ENCODE measurements around the gene UBE2J2. TPM values are rescaled to one million over a fixed set of nuclear protein-coding genes. Genes with fewer than 3 reads are reported as not detected.
A peak's percentile ranks its signal among the peaks of the same experiment; 100 is the strongest.

UBE2J2 gene
- polyA plus RNA-seq, 1 of the 3 experiments (the other 2 are of a cell fraction), result 47.5 TPM

- Histone ChIP-seq H3K4me3 (ENCODE audit: low read depth in 2 of 2, low read length in 1 of 2) (peak overlapping the region; percentile 66 to 85), H3K4me2 (peak overlapping the region; percentile 87), H3K9ac (peak overlapping the region; percentile 74), H3K9me3 (no peaks in the 10 kb centered on the region), H3F3A (replicated peaks; ENCODE audit: insufficient read depth) (no peaks in the 10 kb centered on the region), H3K27me3 (ENCODE audit: insufficient read depth) (no peaks in the 10 kb centered on the region), H3K36me3 (replicated peaks in 1 of 2; ENCODE audit: control insufficient read depth in 1 of 2, insufficient read depth in 2 of 2, low read length in 1 of 2) (peaks cover 0 to 36% of the 10 kb centered on the region in 2 experiments), H3K4me1 (ENCODE audit: control insufficient read depth in 1 of 2, insufficient read depth in 2 of 2, low read depth in 1 of 2, low read length in 1 of 2) (peaks cover 13 to 41% of the 10 kb centered on the region in 2 experiments; a peak in 2 of 4 replicates), H3K27ac (ENCODE audit: low read depth in 2 of 2, low read length in 1 of 2) (peak overlapping the region; percentile 62 to 82; a peak in 3 of 4 replicates), H4K20me1 (ENCODE audit: insufficient read depth) (peaks cover 15% of the 10 kb centered on the region; the same call in 1 of the 2 replicates), H3K79me2 (ENCODE audit: insufficient read depth) (peaks cover 35% of the 10 kb centered on the region), H2AFZ (ENCODE audit: low read depth) (no peak overlapping the region), H3K9me2 (no peaks in the 10 kb centered on the region)
- peak; percentile 71 for DNase-seq
- POLR2A ChIA-PET, result interaction anchor here (1.2 kb wide), 1 partner anchor 16 kb away, joined by 3 read pairs; no protein-coding TSS in a partner anchor
- 0% methylated on average over 12 of the region's 66 CpGs for WGBS (ENCODE audit: low lambda C conversion rate)
- TF ChIP-seq RXRA (IDR thresholded peaks at IDR 0.05; ENCODE audit: borderline replicate concordance, low read depth) (no peak), FOXM1 (IDR thresholded peaks at IDR 0.05; ENCODE audit: low read depth) (no peak), USF1 (IDR thresholded peaks at IDR 0.05; ENCODE audit: borderline replicate concordance, low read depth) (0 out of 2 replicates have a peak, but pooled peaks have one; percentile 5)
- CTCF ChIA-PET, result no interaction called here
Observed at GRCh38 chr1:1308756-1309250, 35.1 kb upstream of the UBE2J2 start.

DNA sequence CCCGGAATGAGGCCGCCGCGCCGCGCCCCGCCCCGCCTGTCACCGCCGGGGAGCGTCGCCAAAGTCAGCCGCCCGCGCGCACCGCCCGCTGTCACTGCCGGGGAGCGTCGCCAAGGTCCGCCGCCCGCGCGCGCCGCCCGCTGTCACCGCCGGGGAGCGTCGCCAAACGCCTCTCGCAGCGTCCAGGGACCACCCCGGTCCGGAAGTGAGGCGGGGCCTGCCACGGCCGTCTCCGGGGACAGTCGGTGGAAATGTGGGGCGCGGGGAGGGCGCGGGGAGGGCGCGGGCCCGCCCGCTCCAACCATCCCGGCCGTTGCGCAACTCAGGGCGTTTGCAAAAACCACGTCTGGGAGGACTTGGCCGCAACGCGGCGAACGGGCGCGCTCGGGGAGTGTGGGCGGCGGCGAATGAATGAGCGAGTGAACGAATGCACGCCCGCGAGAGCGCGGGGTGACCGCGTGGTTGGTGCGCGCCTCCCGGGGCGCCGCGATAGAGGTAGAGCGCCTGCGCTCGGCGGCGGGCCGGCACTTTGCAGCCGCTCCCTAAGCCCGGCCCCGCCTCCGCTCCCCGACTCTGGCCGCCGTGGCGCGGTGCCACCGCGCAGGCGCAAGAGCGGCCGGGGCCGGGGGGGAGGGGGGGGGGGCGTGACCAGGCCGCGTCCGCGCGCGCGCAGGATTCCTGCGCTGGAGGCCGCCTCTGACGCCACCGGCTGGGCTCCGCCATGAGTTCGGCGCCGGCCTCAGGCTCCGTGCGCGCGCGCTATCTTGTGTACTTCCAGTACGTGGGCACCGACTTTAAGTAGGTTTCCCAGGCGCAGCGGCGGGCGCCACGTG is 34.5 kb upstream of the UBE2J2 start, which contains the start of the genes ACAP3 and PUSL1:
TSS of gene ACAP3 (minus strand) at position 8 of the 833 bp plus-strand sequence. CDS start 115 bp downstream, outside the sequence.
TSS of gene PUSL1 (plus strand) at position 675 of the 833 bp plus-strand sequence. CDS start at position 722, 47 bp downstream.
- no peaks in the 10 kb centered on the region for H3K27me3 ChIP-seq (ENCODE audit: insufficient read depth)
- H4K20me1 ChIP-seq (ENCODE audit: insufficient read depth), result peaks cover 11% of the 10 kb centered on the region; the same call in 1 of the 2 replicates
- H3K79me2 ChIP-seq (ENCODE audit: insufficient read depth), result peaks cover 35% of the 10 kb centered on the region
- no peaks in the 10 kb centered on the region for H3K9me3 ChIP-seq
- 1% methylated on average over 16 of the region's 131 CpGs for whole genome bisulfite sequencing (ENCODE audit: low lambda C conversion rate)
- peaks cover 0 to 30% of the 10 kb centered on the region in 2 experiments for H3K36me3 ChIP-seq (replicated peaks in 1 of 2; ENCODE audit: control insufficient read depth in 1 of 2, insufficient read depth in 2 of 2, low read length in 1 of 2)
- H3K27ac ChIP-seq (ENCODE audit: low read depth in 2 of 2, low read length in 1 of 2), result peak within 1 kb of the TSS; percentile 72 to 97
- peak; percentile 98 for DNase-seq
- H3K4me2 ChIP-seq, result peak within 1 kb of the TSS; percentile 95
- no peaks in the 10 kb centered on the region for H3F3A ChIP-seq (replicated peaks; ENCODE audit: insufficient read depth)
- POLR2A ChIA-PET, result no interaction called here
- peaks cover 13 to 48% of the 10 kb centered on the region in 2 experiments; a peak in 2 of 4 replicates for H3K4me1 ChIP-seq (ENCODE audit: control insufficient read depth in 1 of 2, insufficient read depth in 2 of 2, low read depth in 1 of 2, low read length in 1 of 2)
- CTCF ChIA-PET, result no interaction called here
- no peak within 1 kb of the TSS for H2AFZ ChIP-seq (ENCODE audit: low read depth)
- H3K9me2 ChIP-seq, result no peaks in the 10 kb centered on the region
- H3K4me3 ChIP-seq (ENCODE audit: low read depth in 2 of 2, low read length in 1 of 2), result peak within 1 kb of the TSS; percentile 73 to 91
- peak within 1 kb of the TSS; percentile 74 for H3K9ac ChIP-seq
- TF ChIP-seq ZBTB33 (IDR thresholded peaks at IDR 0.05; ENCODE audit: borderline replicate concordance, low read depth) (0 out of 2 replicates have a peak, but pooled peaks have one; percentile 18), MEF2A (IDR thresholded peaks at IDR 0.05; ENCODE audit: borderline replicate concordance, low read depth) (no peak), MXI1 (IDR thresholded peaks at IDR 0.05; ENCODE audit: low read depth, low read length) (peak; percentile 91), EZH2phosphoT487 (IDR thresholded peaks at IDR 0.05; ENCODE audit: borderline replicate concordance, low read depth) (no peak), CHD2 (IDR thresholded peaks at IDR 0.05; ENCODE audit: low read length, partially characterized antibody) (peak; percentile 42), ELF1 (IDR thresholded peaks at IDR 0.05) (no peak), SIN3A (IDR thresholded peaks at IDR 0.05; ENCODE audit: borderline replicate concordance, low read depth, low read length) (peak; percentile 62; the same call in 1 of the 2 replicates), RAD21 (IDR thresholded peaks at IDR 0.05; ENCODE audit: low read length) (no peak), NRF1 (IDR thresholded peaks at IDR 0.05; ENCODE audit: low read depth, low read length) (peak; percentile 72), PBX3 (IDR thresholded peaks at IDR 0.05) (no peak), NFIC (IDR thresholded peaks at IDR 0.05; ENCODE audit: borderline replicate concordance) (no peak), TAF1 (IDR thresholded peaks at IDR 0.05; ENCODE audit: borderline replicate concordance, low read depth, low read length) (peak; percentile 15; the same call in 1 of the 2 replicates), MAX (IDR thresholded peaks at IDR 0.05; ENCODE audit: low read depth) (peak; percentile 73), GABPA (IDR thresholded peaks at IDR 0.05; ENCODE audit: low read depth) (peak; percentile 39; the same call in 1 of the 2 replicates), EP300 (IDR thresholded peaks at IDR 0.05; ENCODE audit: borderline replicate concordance in 1 of 2, low read depth in 1 of 2, low read length in 1 of 2) (0 out of 4 replicates have a peak, but pooled peaks of 1 of the 2 experiments have one; percentile 7)
- TF ChIP-seq, protein P1, sequence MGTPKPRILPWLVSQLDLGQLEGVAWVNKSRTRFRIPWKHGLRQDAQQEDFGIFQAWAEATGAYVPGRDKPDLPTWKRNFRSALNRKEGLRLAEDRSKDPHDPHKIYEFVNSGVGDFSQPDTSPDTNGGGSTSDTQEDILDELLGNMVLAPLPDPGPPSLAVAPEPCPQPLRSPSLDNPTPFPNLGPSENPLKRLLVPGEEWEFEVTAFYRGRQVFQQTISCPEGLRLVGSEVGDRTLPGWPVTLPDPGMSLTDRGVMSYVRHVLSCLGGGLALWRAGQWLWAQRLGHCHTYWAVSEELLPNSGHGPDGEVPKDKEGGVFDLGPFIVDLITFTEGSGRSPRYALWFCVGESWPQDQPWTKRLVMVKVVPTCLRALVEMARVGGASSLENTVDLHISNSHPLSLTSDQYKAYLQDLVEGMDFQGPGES (IDR thresholded peaks at IDR 0.05; ENCODE audit: low read depth, low read length), result peak; percentile 76

Data from SK-N-SH (cell line).